H1 (cell line): ENCODE data around the gene WWC2. TPM values are rescaled to one million over a fixed set of nuclear protein-coding genes. Genes with fewer than 3 reads are reported as not detected.

ENCODE experiments used
- CTCF ChIA-PET: fragments of 300-600 bp; sonication (Branson Sonifier 250); formaldehyde crosslinking; loops from one replicate; lab custom pipeline; 2021; ENCODE audit not compliant: partially characterized antibody; lab: Charles Lee
- POLR2A ChIA-PET: fragments of 300-600 bp; sonication (Branson Sonifier 250); formaldehyde crosslinking; loops from one replicate; lab custom pipeline; 2021; ENCODE audit warnings: inconsistent platforms; ENCODE audit not compliant: partially characterized antibody; lab: Charles Lee
- DNase-seq, 2 experiments: peaks; one replicate each; pipeline versions ENCODE4 v3.0.0 to v3.0.0-alpha.2; 2010 to 2022; ENCODE audit warnings: low spot score in 2 of 2, low read depth in 1 of 2, mixed read lengths in 1 of 2
- FAIRE-seq: peaks from 2 replicates; lab custom pipeline; 2011; peaks lifted over from hg19 to GRCh38; lab: Jason Lieb, UNC
- H2AFZ ChIP-seq: 2 replicates; pipeline ENCODE4 v1.8.1; 2012; ENCODE audit warnings: low read length, inconsistent platforms
- H2AK5ac ChIP-seq: 2 replicates; pipeline ENCODE4 v1.6.1; 2013; ENCODE audit warnings: low read depth, low read length
- H2BK120ac ChIP-seq: replicated peaks from 2 replicates; pipeline ENCODE3; 2013; ENCODE audit warnings: low read depth, low read length, inconsistent platforms
- H2BK12ac ChIP-seq: 2 replicates; pipeline ENCODE4 v1.6.1; 2013; ENCODE audit warnings: low read depth, low read length
- H2BK15ac ChIP-seq: 2 replicates; pipeline ENCODE4 v1.6.1; 2013; ENCODE audit warnings: low read length
- H2BK20ac ChIP-seq: 2 replicates; pipeline ENCODE4 v1.6.1; 2013; ENCODE audit warnings: low read length
- H2BK5ac ChIP-seq: 2 replicates; pipeline ENCODE4 v1.6.1; 2013; ENCODE audit warnings: low read depth, low read length
- H3K14ac ChIP-seq: 2 replicates; pipeline ENCODE4 v1.6.1; 2013; ENCODE audit warnings: inconsistent platforms; ENCODE audit not compliant: insufficient read length
- H3K18ac ChIP-seq: 2 replicates; pipeline ENCODE4 v1.6.1; 2013; ENCODE audit warnings: low read length; ENCODE audit errors: extremely low read depth
- H3K23ac ChIP-seq: 2 replicates; pipeline ENCODE4 v1.6.1; 2013; ENCODE audit warnings: inconsistent platforms; ENCODE audit not compliant: insufficient read length
- H3K23me2 ChIP-seq: 2 replicates; pipeline ENCODE4 v1.6.1; 2013; ENCODE audit warnings: low read depth, low read length
- H3K27ac ChIP-seq: 2 replicates; pipeline ENCODE4 v1.6.1; 2011; ENCODE audit warnings: low read depth, low read length, inconsistent platforms
- H3K27me3 ChIP-seq, 4 experiments: replicated peaks in 1 of 4; 1 replicate in 1 of 4; 2 replicates in 3 of 4; pipeline versions ENCODE4 v1.6.1 to v1.8.1; 2011 to 2013; ENCODE audit warnings: low read length in 3 of 4, mild to moderate bottlenecking in 3 of 4, inconsistent platforms in 2 of 4, mixed read lengths in 2 of 4, moderate library complexity in 1 of 4; ENCODE audit not compliant: control insufficient read depth in 3 of 4, insufficient read depth in 3 of 4; ENCODE audit errors: extremely low read depth in 1 of 4
- H3K36me3 ChIP-seq, 4 experiments: 2 replicates each; pipeline versions ENCODE4 v1.6.1 to v1.8.1; 2011 to 2013; ENCODE audit warnings: mild to moderate bottlenecking in 4 of 4, low read length in 3 of 4, moderate library complexity in 2 of 4, control low read depth in 1 of 4, inconsistent platforms in 1 of 4; ENCODE audit not compliant: insufficient read depth in 4 of 4, control insufficient read depth in 2 of 4
- H3K4ac ChIP-seq: replicated peaks from 2 replicates; pipeline ENCODE3; 2013; ENCODE audit warnings: low read length, low read depth, mixed read lengths, inconsistent platforms; ENCODE audit not compliant: insufficient read length
- H3K4me1 ChIP-seq, 4 experiments: replicated peaks in 1 of 4; 1 replicate in 1 of 4; 2 replicates in 3 of 4; pipeline versions ENCODE4 v1.6.1 to v1.8.1; 2011 to 2013; ENCODE audit warnings: low read length in 3 of 4, inconsistent platforms in 2 of 4, mixed read lengths in 1 of 4; ENCODE audit not compliant: insufficient read depth in 4 of 4, control insufficient read depth in 3 of 4
- H3K4me2 ChIP-seq, 2 experiments: 2 replicates each; pipeline versions ENCODE4 v1.6.1 to v1.8.1; 2011 to 2013; ENCODE audit warnings: low read depth in 2 of 2, low read length in 2 of 2, control low read depth in 1 of 2, inconsistent platforms in 1 of 2, mild to moderate bottlenecking in 1 of 2; ENCODE audit not compliant: insufficient read depth in 1 of 2
- H3K4me3 ChIP-seq, 4 experiments: fragments of 200-600, 300-600 bp in 1 of 4; sonication (generic), shearing (Covaris generic), sonication (Bioruptor Twin) in 1 of 4; 2 replicates each; pipeline versions ENCODE4 v1.5.1 to v1.8.1; 2011 to 2016; ENCODE audit warnings: low read length in 4 of 4, low read depth in 3 of 4, control low read depth in 2 of 4, inconsistent platforms in 2 of 4, mild to moderate bottlenecking in 2 of 4, mixed read lengths in 1 of 4, moderate library complexity in 1 of 4; ENCODE audit not compliant: insufficient read depth in 2 of 4; ENCODE audit errors: extremely low read depth in 1 of 4
- H3K56ac ChIP-seq: replicated peaks from 2 replicates; pipeline ENCODE3; 2013; ENCODE audit warnings: low read depth, mild to moderate bottlenecking, mixed read lengths, low read length, inconsistent platforms; ENCODE audit not compliant: insufficient read length
- H3K79me1 ChIP-seq: 2 replicates; pipeline ENCODE4 v1.6.1; 2013; ENCODE audit warnings: low read depth, low read length, control low read depth
- H3K79me2 ChIP-seq, 2 experiments: 2 replicates each; pipeline versions ENCODE4 v1.6.1 to v1.8.1; 2012 to 2013; ENCODE audit warnings: low read length in 2 of 2, mild to moderate bottlenecking in 2 of 2, inconsistent platforms in 1 of 2; ENCODE audit not compliant: insufficient read depth in 2 of 2, control insufficient read depth in 1 of 2
- H3K9ac ChIP-seq, 4 experiments: replicated peaks in 1 of 4; 1 replicate in 1 of 4; 2 replicates in 3 of 4; pipeline versions ENCODE4 v1.6.1 to v1.8.1; 2011 to 2013; ENCODE audit warnings: low read depth in 3 of 4, low read length in 3 of 4, control low read depth in 2 of 4, mild to moderate bottlenecking in 2 of 4, moderate library complexity in 2 of 4, inconsistent platforms in 1 of 4; ENCODE audit errors: extremely low read depth in 1 of 4
- H3K9me3 ChIP-seq, 2 experiments: 2 replicates each; pipeline versions ENCODE4 v1.6.1 to v1.8.1; 2012 to 2013; ENCODE audit warnings: mild to moderate bottlenecking in 2 of 2, moderate library complexity in 2 of 2, control low read depth in 1 of 2, inconsistent platforms in 1 of 2, low read depth in 1 of 2, low read length in 1 of 2, mixed read lengths in 1 of 2; ENCODE audit not compliant: insufficient read depth in 2 of 2
- H4K20me1 ChIP-seq, 2 experiments: replicated peaks in 1 of 2; 2 replicates each; pipeline versions ENCODE3 to v1.8.1; 2011 to 2013; ENCODE audit warnings: inconsistent platforms in 2 of 2, low read length in 2 of 2, mild to moderate bottlenecking in 1 of 2; ENCODE audit not compliant: insufficient read depth in 2 of 2, control insufficient read depth in 1 of 2
- H4K5ac ChIP-seq: 2 replicates; pipeline ENCODE4 v1.6.1; 2013; ENCODE audit warnings: low read length, low read depth, mixed read lengths, inconsistent platforms; ENCODE audit not compliant: insufficient read length
- H4K8ac ChIP-seq: 2 replicates; pipeline ENCODE4 v1.8.0; 2013; ENCODE audit warnings: mild to moderate bottlenecking, moderate library complexity, low read length, inconsistent platforms; ENCODE audit not compliant: insufficient read depth; ENCODE audit errors: extremely low read depth
- H4K91ac ChIP-seq: replicated peaks from 2 replicates; pipeline ENCODE3; 2013; ENCODE audit warnings: low read length, mixed read lengths, inconsistent platforms; ENCODE audit not compliant: insufficient read length
- CREB1 ChIP-seq: IDR thresholded peaks from 2 replicates; pipeline ENCODE4 v1.6.1; 2012; ENCODE audit warnings: inconsistent platforms
- HDAC2 ChIP-seq, 2 experiments: fragments of 300-600 bp in 1 of 2; sonication (generic) in 1 of 2; IDR thresholded peaks; 2 replicates each; pipeline ENCODE4 v1.6.1; 2011 to 2012; ENCODE audit warnings: low read depth in 2 of 2, low read length in 2 of 2, mild to moderate bottlenecking in 2 of 2, moderate library complexity in 2 of 2, borderline replicate concordance in 1 of 2, inconsistent platforms in 1 of 2
- RAD21 ChIP-seq, 2 experiments: IDR thresholded peaks in 1 of 2; conservative IDR thresholded peaks in 1 of 2; 2 replicates each; pipeline ENCODE4 v1.6.1; 2011; ENCODE audit warnings: low read depth in 2 of 2, low read length in 2 of 2, improper control_type of control experiment in 1 of 2, inconsistent platforms in 1 of 2, mild to moderate bottlenecking in 1 of 2, moderate library complexity in 1 of 2
- SRF ChIP-seq: IDR thresholded peaks from 2 replicates; pipeline ENCODE4 v1.6.1; 2011; ENCODE audit warnings: mild to moderate bottlenecking, low read depth, low read length, moderate library complexity
- SUZ12 ChIP-seq: fragments of 200-600 bp; sonication (generic); IDR thresholded peaks from 2 replicates; pipeline ENCODE4 v1.6.1; 2012; ENCODE audit warnings: mild to moderate bottlenecking, inconsistent platforms, low read length, moderate library complexity, mixed read lengths
- TAF1 ChIP-seq: IDR thresholded peaks from 2 replicates; pipeline ENCODE4 v1.6.1; 2011; ENCODE audit warnings: mild to moderate bottlenecking, low read depth, low read length
- ZNF274 ChIP-seq: IDR thresholded peaks from 2 replicates; pipeline ENCODE4 v1.7.0; 2012; ENCODE audit warnings: low read length, borderline replicate concordance; ENCODE audit errors: extremely low read depth
- WGBS, 2 experiments: shearing (Covaris generic) in 1 of 2; methylation state at CpG; one replicate each; pipeline versions ENCODE4 v1.1.6 to v1.1.7; 2013 to 2015; ENCODE audit warnings: low lambda C conversion rate in 2 of 2, mixed read lengths in 2 of 2, inconsistent platforms in 1 of 2, low coverage in 1 of 2, missing lambda C conversion rate in 1 of 2; ENCODE audit not compliant: insufficient replicate concordance in 2 of 2, insufficient coverage in 1 of 2, insufficient read length in 1 of 2; ENCODE audit errors: extremely low coverage in 1 of 2, missing lambda C conversion rate in 1 of 2; 5-methylcytosine and 5-hydroxymethylcytosine counted together
- polyA plus RNA-seq, 7 experiments: library from polyadenylated mRNA; depleted of rRNA in 3 of 7; stranded (reverse) in 5 of 7; unstranded in 2 of 7; fragments of >200 nt in 5 of 7; fragments of 200-250 nt in 2 of 7; gene quantifications; 1 replicate in 5 of 7; 2 replicates in 1 of 7; 4 replicates in 1 of 7; pipeline versions ENCODE4 v1.2.1 to v1.2.3, GENCODE V29; 2011 to 2013; ENCODE audit warnings: missing spikeins in 2 of 7, mixed read lengths in 2 of 7
- total RNA-seq: library from RNA; stranded (reverse); fragmentation: NEBNext Ultra II Directional; extraction: Animal tissue kit (Norgen Biotek cat#: 25700); gene quantifications from 2 replicates; pipeline ENCODE4 v1.2.1, GENCODE V29; 2021
- TF ChIP-seq, protein P1 (sequence below): IDR thresholded peaks from 2 replicates; pipeline ENCODE4 v1.6.1; 2011; ENCODE audit warnings: low read depth, mild to moderate bottlenecking, low read length; ENCODE audit not compliant: insufficient read depth
- TF ChIP-seq, protein P2 (sequence below), 3 experiments: IDR thresholded peaks; 1 replicate in 2 of 3; 2 replicates in 1 of 3; pipeline versions ENCODE4 v1.5.1 to v1.6.1; 2011; ENCODE audit warnings: low read length in 3 of 3, mild to moderate bottlenecking in 3 of 3, inconsistent platforms in 2 of 3, low read depth in 1 of 3, moderate library complexity in 1 of 3; ENCODE audit not compliant: insufficient read depth in 1 of 3; ENCODE audit errors: control extremely low read depth in 1 of 3

WWC2 gene
- total and polyA plus RNA-seq, 2 of the 8 experiments (the other 6 are each of a cell fraction or from before 2014, with no cell fraction given): 17.6 to 135 TPM

DNA sequence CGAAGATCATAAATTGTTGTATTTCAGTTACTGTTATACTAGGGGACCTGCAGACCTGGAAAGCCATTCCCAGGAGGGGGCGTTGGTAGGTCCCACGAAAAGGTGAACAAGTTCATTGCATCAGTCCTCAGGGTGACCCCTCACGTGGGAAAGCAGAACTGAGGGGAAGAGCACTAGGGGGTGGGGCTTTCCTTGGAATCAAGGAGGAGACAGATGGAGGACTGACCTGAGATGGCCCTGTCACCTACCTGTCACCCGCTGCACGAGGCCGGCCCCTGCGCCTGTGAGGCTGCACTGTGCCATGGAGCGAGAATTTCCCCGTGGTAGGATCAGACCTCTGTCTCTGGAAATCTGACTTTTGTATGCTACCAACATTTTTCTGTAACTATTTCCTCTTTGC is 265.0 kb downstream of the WWC2 start:
- no peaks in the 10 kb centered on the region for H3K79me1 ChIP-seq
- H3K14ac ChIP-seq: no peak overlapping the region
- DNase-seq (no peak), FAIRE-seq (no peak)
- H2AFZ ChIP-seq: no peak overlapping the region
- no peaks in the 10 kb centered on the region for H3K27me3 ChIP-seq
- no peak overlapping the region for H2BK15ac ChIP-seq
- H3K4me2 ChIP-seq: no peak overlapping the region
- no peak overlapping the region for H3K27ac ChIP-seq
- no peak overlapping the region for H3K9ac ChIP-seq
- H3K23me2 ChIP-seq: no peaks in the 10 kb centered on the region
- no peaks in the 10 kb centered on the region for H3K9me3 ChIP-seq
- H3K36me3 ChIP-seq: no peaks in the 10 kb centered on the region
- H3K18ac ChIP-seq: no peak overlapping the region
- no peak overlapping the region for H3K56ac ChIP-seq
- no peaks in the 10 kb centered on the region; a peak in 1 of 7 replicates for H3K4me1 ChIP-seq
- H3K4ac ChIP-seq: no peak overlapping the region
- H4K91ac ChIP-seq: no peak overlapping the region
- no peak overlapping the region for H2BK20ac ChIP-seq
- H4K5ac ChIP-seq: no peak overlapping the region
- WGBS, 2 experiments: 80% methylated on average over 9 of the region's 10 CpGs; no CpG with 5 or more reads in 1 of the 2 experiments
- H3K4me3 ChIP-seq: no peak overlapping the region
- H4K20me1 ChIP-seq: no peaks in the 10 kb centered on the region
- H2BK120ac ChIP-seq: no peak overlapping the region
- CTCF ChIA-PET: interaction anchor here (0.9 to 2.4 kb wide), 11 partner anchors 9 to 356 kb away, joined by 3 to 6 read pairs (median 4); no protein-coding TSS in a partner anchor
- H3K23ac ChIP-seq: no peak overlapping the region
- no peak overlapping the region for H4K8ac ChIP-seq
- no peak overlapping the region for H2AK5ac ChIP-seq
- no peak overlapping the region for H2BK12ac ChIP-seq
- POLR2A ChIA-PET: no interaction called here
- H3K79me2 ChIP-seq: no peaks in the 10 kb centered on the region
- H2BK5ac ChIP-seq: no peak overlapping the region
- TF ChIP-seq ZNF274 (no peak), HDAC2 (IDR thresholded peaks at IDR 0.05; ENCODE audit: borderline replicate concordance in 1 of 2, low read depth in 2 of 2, low read length in 2 of 2) (no peak), RAD21 (IDR thresholded peaks at IDR 0.05 in 1 of 2, conservative IDR thresholded peaks at IDR 0.05 in 1 of 2; ENCODE audit: low read depth in 2 of 2, low read length in 2 of 2) (peak in 1 of 2 experiments; percentile 14; a peak in 1 of 4 replicates), SUZ12 (no peak), SRF (no peak), CREB1 (no peak), TAF1 (no peak)
- TF ChIP-seq, protein P1, sequence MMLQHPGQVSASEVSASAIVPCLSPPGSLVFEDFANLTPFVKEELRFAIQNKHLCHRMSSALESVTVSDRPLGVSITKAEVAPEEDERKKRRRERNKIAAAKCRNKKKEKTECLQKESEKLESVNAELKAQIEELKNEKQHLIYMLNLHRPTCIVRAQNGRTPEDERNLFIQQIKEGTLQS: no peak
- TF ChIP-seq, protein P2, sequence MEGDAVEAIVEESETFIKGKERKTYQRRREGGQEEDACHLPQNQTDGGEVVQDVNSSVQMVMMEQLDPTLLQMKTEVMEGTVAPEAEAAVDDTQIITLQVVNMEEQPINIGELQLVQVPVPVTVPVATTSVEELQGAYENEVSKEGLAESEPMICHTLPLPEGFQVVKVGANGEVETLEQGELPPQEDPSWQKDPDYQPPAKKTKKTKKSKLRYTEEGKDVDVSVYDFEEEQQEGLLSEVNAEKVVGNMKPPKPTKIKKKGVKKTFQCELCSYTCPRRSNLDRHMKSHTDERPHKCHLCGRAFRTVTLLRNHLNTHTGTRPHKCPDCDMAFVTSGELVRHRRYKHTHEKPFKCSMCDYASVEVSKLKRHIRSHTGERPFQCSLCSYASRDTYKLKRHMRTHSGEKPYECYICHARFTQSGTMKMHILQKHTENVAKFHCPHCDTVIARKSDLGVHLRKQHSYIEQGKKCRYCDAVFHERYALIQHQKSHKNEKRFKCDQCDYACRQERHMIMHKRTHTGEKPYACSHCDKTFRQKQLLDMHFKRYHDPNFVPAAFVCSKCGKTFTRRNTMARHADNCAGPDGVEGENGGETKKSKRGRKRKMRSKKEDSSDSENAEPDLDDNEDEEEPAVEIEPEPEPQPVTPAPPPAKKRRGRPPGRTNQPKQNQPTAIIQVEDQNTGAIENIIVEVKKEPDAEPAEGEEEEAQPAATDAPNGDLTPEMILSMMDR (IDR thresholded peaks at IDR 0.05; ENCODE audit: control extremely low read depth in 1 of 3, insufficient read depth in 1 of 3, low read depth in 1 of 3, low read length in 3 of 3): peak in 1 of 3 experiments; percentile 9; a peak in 1 of 4 replicates
